Prostate gland (tissue), 2 donors: ENCODE measurements around the gene C12orf75. TPM values are rescaled to one million over a fixed set of nuclear protein-coding genes. Genes with fewer than 3 reads are reported as not detected.

Experiments used
- DNase-seq: peaks from one replicate; pipeline ENCODE4 v3.0.0-alpha.2; 2019; ENCODE audit warnings: low spot score
- H3K27ac ChIP-seq, 2 donors: fragments of 200-600 bp; sonication (generic); 2 replicates each; pipeline ENCODE4 v1.5.1; 2017 to 2019
- H3K27me3 ChIP-seq: fragments of 200-600 bp; sonication (generic); replicated peaks from 2 replicates; pipeline ENCODE4 v1.5.1; 2019; ENCODE audit not compliant: insufficient read depth
- H3K36me3 ChIP-seq, 2 donors: fragments of 200-600 bp; sonication (generic); 1 replicate in 1 of 2; 2 replicates in 1 of 2; pipeline versions ENCODE4 v1.5.1 to v1.8.1; 2017 to 2019
- H3K4me1 ChIP-seq: fragments of 200-600 bp; sonication (generic); replicated peaks from 2 replicates; pipeline ENCODE4 v1.5.1; 2019
- H3K4me3 ChIP-seq, 2 donors: fragments of 200-600 bp; sonication (generic); 2 replicates each; pipeline ENCODE4 v1.5.1; 2017 to 2019
- H3K9me3 ChIP-seq: fragments of 200-600 bp; sonication (generic); 2 replicates; pipeline ENCODE4 v1.5.1; 2017
- CTCF ChIP-seq, 4 experiments: fragments of 200-600 bp in 2 of 4; fragments of 450-650 bp in 2 of 4; sonication (generic) in 2 of 4; IDR thresholded peaks; 1 replicate in 3 of 4; 2 replicates in 1 of 4; pipeline ENCODE4 v1.5.1; 2016 to 2019; ENCODE audit warnings: antibody characterized with exemption in 4 of 4, mild to moderate bottlenecking in 2 of 4, moderate library complexity in 2 of 4
- POLR2A ChIP-seq: fragments of 450-650 bp; IDR thresholded peaks from one replicate; pipeline ENCODE4 v1.6.1; 2016; ENCODE audit warnings: antibody characterized with exemption, mild to moderate bottlenecking
- POLR2AphosphoS5 ChIP-seq: sonication (generic); formaldehyde crosslinking; IDR thresholded peaks from one replicate; pipeline ENCODE4 v1.6.1; 2017; ENCODE audit warnings: antibody characterized with exemption
- WGBS: methylation state at CpG from one replicate; pipeline ENCODE4 v1.1.5; 2018; 5-methylcytosine and 5-hydroxymethylcytosine counted together
- intact Hi-C: fragments of 100-400 bp; cut with DNase I; formaldehyde crosslinking; loops from one replicate; pipeline ENCODE4 v1.14.2; 2022
- total RNA-seq, 2 donors: library from RNA; depleted of rRNA; stranded (reverse); fragments of >200 nt; gene quantifications; one replicate each; pipeline ENCODE4 v1.1.0, GENCODE V29; 2016

Gene C12orf75
- total RNA-seq, 2 donors from 2014 or later: 47.1 to 108 TPM

GRCh38 chr12:105318651-105319483 is 11.6 kb upstream of the C12orf75 start:
- no peak for DNase-seq
- intact Hi-C loops: no loop called here

GRCh38 chr12:105319691-105320209 is 10.7 kb upstream of the C12orf75 start:
- WGBS: 85% methylated on average over 8 of the region's 8 CpGs
- TF ChIP-seq POLR2AphosphoS5: no peak
- TF ChIP-seq POLR2A: no peak
- no peaks in the 10 kb centered on the region for H3K36me3 ChIP-seq
- H3K27ac ChIP-seq: no peak overlapping the region
- no peaks in the 10 kb centered on the region for H3K4me1 ChIP-seq
- no peak overlapping the region for H3K4me3 ChIP-seq
- no peaks in the 10 kb centered on the region for H3K9me3 ChIP-seq
- no peak for DNase-seq
- intact Hi-C loops: no loop called here
- H3K27me3 ChIP-seq: no peaks in the 10 kb centered on the region

More at GRCh38 chr12:105318651-105319483, 11.6 kb upstream of the C12orf75 start:
- Histone ChIP-seq H3K27ac (no peak overlapping the region), H3K36me3 (no peaks in the 10 kb centered on the region), H3K27me3 (no peaks in the 10 kb centered on the region), H3K4me3 (no peak overlapping the region), H3K9me3 (no peaks in the 10 kb centered on the region), H3K4me1 (no peaks in the 10 kb centered on the region)
- no peak for TF ChIP-seq POLR2A
- TF ChIP-seq POLR2AphosphoS5: no peak
- no peak for TF ChIP-seq CTCF (IDR thresholded peaks at IDR 0.05)
- WGBS: 93% methylated on average over 2 of the region's 2 CpGs

- Histone ChIP-seq H3K27me3 (no peaks in the 10 kb centered on the region), H3K27ac (no peak overlapping the region), H3K9me3 (no peaks in the 10 kb centered on the region), H3K4me1 (no peaks in the 10 kb centered on the region), H3K36me3 (no peaks in the 10 kb centered on the region), H3K4me3 (no peak overlapping the region)
- WGBS: 31% methylated on average over 2 of the region's 2 CpGs
- DNase-seq: no peak
- no peak for TF ChIP-seq POLR2A
- no peak for TF ChIP-seq CTCF (IDR thresholded peaks at IDR 0.05)
- no peak for TF ChIP-seq POLR2AphosphoS5
- intact Hi-C loops: no loop called here
Observed at GRCh38 chr12:105321125-105321524, 9.4 kb upstream of the C12orf75 start.

- Histone ChIP-seq H3K4me1 (no peaks in the 10 kb centered on the region), H3K27ac (no peak overlapping the region), H3K4me3 (no peak overlapping the region), H3K36me3 (no peaks in the 10 kb centered on the region), H3K9me3 (no peaks in the 10 kb centered on the region), H3K27me3 (no peaks in the 10 kb centered on the region)
- intact Hi-C loops: no loop called here
- no peak for DNase-seq
- 88% methylated on average over 4 of the region's 4 CpGs for WGBS
- no peak for TF ChIP-seq CTCF (IDR thresholded peaks at IDR 0.05)
- no peak for TF ChIP-seq POLR2A
- TF ChIP-seq POLR2AphosphoS5: no peak
Observed at GRCh38 chr12:105322070-105322469, 8.4 kb upstream of the C12orf75 start.

- no peak for DNase-seq
- Histone ChIP-seq H3K27me3 (no peaks in the 10 kb centered on the region), H3K36me3 (no peaks in the 10 kb centered on the region), H3K4me3 (no peak overlapping the region), H3K27ac (no peak overlapping the region), H3K9me3 (no peaks in the 10 kb centered on the region), H3K4me1 (no peaks in the 10 kb centered on the region)
- 82% methylated on average over 2 of the region's 2 CpGs for WGBS
- intact Hi-C loops: no loop called here
- no peak for TF ChIP-seq CTCF (IDR thresholded peaks at IDR 0.05)
- no peak for TF ChIP-seq POLR2A
- no peak for TF ChIP-seq POLR2AphosphoS5
Observed at GRCh38 chr12:105324704-105325103, 5.8 kb upstream of the C12orf75 start.
